GM12865 (cell line): ENCODE measurements around the gene UROS.

Experiments used
- DNase-seq: peaks from one replicate; pipeline ENCODE4 v3.0.0; 2010; ENCODE audit warnings: low read depth
- H3K4me3 ChIP-seq: 2 replicates; pipeline ENCODE4 v1.5.1; 2011; ENCODE audit warnings: mild to moderate bottlenecking, low read depth, low read length, control low read depth
- CTCF ChIP-seq: IDR thresholded peaks from 2 replicates; pipeline ENCODE4 v1.5.1; 2011; ENCODE audit warnings: low read length, control low read depth, low read depth, inconsistent platforms; ENCODE audit not compliant: insufficient read depth; ENCODE audit errors: missing control alignments

Gene UROS

DNA sequence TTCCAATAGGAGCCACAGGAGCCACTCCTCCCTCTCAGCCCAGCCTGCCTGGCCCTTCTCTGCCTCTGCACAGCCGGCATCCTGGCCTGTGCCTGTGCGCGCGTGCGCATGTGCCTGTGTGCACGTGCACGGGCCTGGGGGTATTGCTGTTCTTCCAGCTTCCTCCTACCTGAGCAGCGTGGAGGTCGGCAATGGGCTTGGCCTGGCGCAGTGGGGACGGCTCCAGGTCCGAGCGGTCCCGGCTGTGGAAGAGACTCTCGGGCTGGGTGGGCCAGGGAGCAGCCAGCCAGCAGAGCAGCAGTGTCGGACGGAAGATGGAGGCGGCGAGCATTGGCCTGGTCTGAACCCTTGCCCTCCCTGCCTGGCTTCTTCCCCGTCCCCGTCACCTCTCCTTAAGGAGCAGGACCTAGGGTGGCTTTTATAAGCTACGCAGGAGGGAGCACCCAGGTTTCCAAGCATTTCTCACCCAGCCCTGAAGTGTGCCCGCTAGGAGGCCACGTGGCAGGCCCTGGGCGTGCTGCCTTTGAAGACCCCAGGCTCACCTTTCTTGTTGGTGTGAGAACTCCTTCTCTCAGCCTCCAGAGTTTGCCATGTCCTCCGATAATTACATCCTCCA lies 47.5 kb downstream of the UROS start, which contains the start of gene MMP21:
Gene MMP21 (minus strand): TSS at position 331 of the 616 bp plus-strand sequence. CDS start 0 bp downstream, at position 331.
- H3K4me3 ChIP-seq: no peak within 1 kb of the TSS
- TF ChIP-seq CTCF: no peak
- no peak for DNase-seq

- DNase-seq: no peak
- TF ChIP-seq CTCF: no peak
- no peak overlapping the region for H3K4me3 ChIP-seq
Observed at GRCh38 chr10:125774581-125775191, 48.4 kb downstream of the UROS start.

- H3K4me3 ChIP-seq: no peak overlapping the region
- no peak for TF ChIP-seq CTCF
- no peak for DNase-seq
Observed at GRCh38 chr10:125773687-125774543, 49.1 kb downstream of the UROS start.

- TF ChIP-seq CTCF: no peak
- DNase-seq: no peak
- no peak overlapping the region for H3K4me3 ChIP-seq
Observed at GRCh38 chr10:125772864-125773180, 50.2 kb downstream of the UROS start.

GRCh38 chr10:125772112-125772863 lies 50.8 kb downstream of the UROS start:
- no peak for DNase-seq
- TF ChIP-seq CTCF: no peak
- H3K4me3 ChIP-seq: no peak overlapping the region

GRCh38 chr10:125770844-125771243 lies 52.2 kb downstream of the UROS start:
- no peak for DNase-seq
- TF ChIP-seq CTCF: no peak
- H3K4me3 ChIP-seq: no peak overlapping the region
